Skeletal muscle tissue (tissue), 4 donors: ENCODE measurements around the gene PLA2R1. TPM values are rescaled to one million over a fixed set of nuclear protein-coding genes. Genes with fewer than 3 reads are reported as not detected.
"Not testable (repeated sequence)": the region's sequence is repeated elsewhere in the genome, so short reads cannot be mapped to it uniquely, and the experiment has no call there.

Experiments
- H3K27ac ChIP-seq: one replicate; pipeline ENCODE4 v1.7.0; 2013; ENCODE audit warnings: mild to moderate bottlenecking, low read depth, low read length, inconsistent platforms
- H3K27me3 ChIP-seq, 3 donors: one replicate each; pipeline ENCODE4 v1.7.0; 2013; ENCODE audit warnings: low read length in 3 of 3; ENCODE audit not compliant: control insufficient read depth in 3 of 3, insufficient read depth in 3 of 3
- H3K36me3 ChIP-seq, 3 donors: one replicate each; pipeline ENCODE4 v1.7.0; 2013; ENCODE audit warnings: low read length in 3 of 3; ENCODE audit not compliant: control insufficient read depth in 3 of 3, insufficient read depth in 3 of 3
- H3K4me1 ChIP-seq, 3 donors: one replicate each; pipeline ENCODE4 v1.7.0; 2013; ENCODE audit warnings: low read length in 3 of 3, mild to moderate bottlenecking in 3 of 3; ENCODE audit not compliant: control insufficient read depth in 3 of 3, insufficient read depth in 3 of 3
- H3K4me3 ChIP-seq, 3 donors: one replicate each; pipeline ENCODE4 v1.7.0; 2013; ENCODE audit warnings: low read length in 3 of 3
- H3K9ac ChIP-seq, 3 donors: one replicate each; pipeline ENCODE4 v1.7.0; 2013; ENCODE audit warnings: low read length in 3 of 3, mild to moderate bottlenecking in 3 of 3, moderate library complexity in 2 of 3, low read depth in 1 of 3
- H3K9me3 ChIP-seq, 3 donors: one replicate each; pipeline ENCODE4 v1.7.0; 2013; ENCODE audit warnings: low read length in 3 of 3; ENCODE audit not compliant: control insufficient read depth in 3 of 3
- total RNA-seq: library from RNA; depleted of rRNA; stranded (reverse); fragments of >200 nt; gene quantifications from one replicate; pipeline ENCODE4 v1.2.3, GENCODE V29; 2014
- donor health status: Osteomylitis.

PLA2R1 gene
- total RNA-seq, 1 donor from 2014 or later = 2.6 TPM

- H3K9ac ChIP-seq = no peak overlapping the region
- no peaks in the 10 kb centered on the region for H3K9me3 ChIP-seq
- peaks cover 0 to 7% (median 0%) of the 10 kb centered on the region in 3 donors for H3K27me3 ChIP-seq
- H3K27ac ChIP-seq = no peak overlapping the region
- H3K36me3 ChIP-seq = no peaks in the 10 kb centered on the region
- H3K4me1 ChIP-seq = no peaks in the 10 kb centered on the region
- no peak overlapping the region for H3K4me3 ChIP-seq
Measured at GRCh38 chr2:160052531-160052930, 9.9 kb downstream of the PLA2R1 start.

- Histone ChIP-seq H3K4me3 (no peak overlapping the region), H3K9me3 (no peaks in the 10 kb centered on the region), H3K36me3 (no peaks in the 10 kb centered on the region), H3K27me3 (peaks cover 0 to 3% (median 0%) of the 10 kb centered on the region in 3 donors), H3K4me1 (no peaks in the 10 kb centered on the region), H3K9ac (no peak overlapping the region), H3K27ac (no peak overlapping the region)
Measured at GRCh38 chr2:160051371-160051800, 11.0 kb downstream of the PLA2R1 start.

- H3K9ac ChIP-seq = no peak overlapping the region
- H3K27ac ChIP-seq = no peak overlapping the region
- no peak overlapping the region for H3K4me3 ChIP-seq
- no peaks in the 10 kb centered on the region for H3K4me1 ChIP-seq
- H3K36me3 ChIP-seq = no peaks in the 10 kb centered on the region
- H3K9me3 ChIP-seq = no peaks in the 10 kb centered on the region
- H3K27me3 ChIP-seq = peaks cover 0 to 3% (median 0%) of the 10 kb centered on the region in 3 donors
Measured at GRCh38 chr2:160050147-160050546, 12.3 kb downstream of the PLA2R1 start.

- Histone ChIP-seq H3K4me1 (no peaks in the 10 kb centered on the region), H3K9me3 (no peaks in the 10 kb centered on the region), H3K4me3 (no peak overlapping the region), H3K9ac (no peak overlapping the region), H3K27me3 (no peaks in the 10 kb centered on the region), H3K36me3 (no peaks in the 10 kb centered on the region), H3K27ac (no peak overlapping the region)
Measured at GRCh38 chr2:160045703-160046210, 16.7 kb downstream of the PLA2R1 start.

GRCh38 chr2:160044728-160045127 lies 17.7 kb downstream of the PLA2R1 start:
- H3K27me3 ChIP-seq = no peaks in the 10 kb centered on the region
- H3K4me1 ChIP-seq = no peaks in the 10 kb centered on the region

GRCh38 chr2:160043265-160043664 lies 19.1 kb downstream of the PLA2R1 start:
- Histone ChIP-seq H3K36me3 (no peaks in the 10 kb centered on the region), H3K9ac (no peak overlapping the region), H3K9me3 (no peaks in the 10 kb centered on the region), H3K27me3 (no peaks in the 10 kb centered on the region), H3K4me3 (no peak overlapping the region), H3K4me1 (peaks cover 0 to 4% (median 0%) of the 10 kb centered on the region in 3 donors), H3K27ac (no peak overlapping the region)

More at GRCh38 chr2:160044728-160045127, 17.7 kb downstream of the PLA2R1 start:
- Histone ChIP-seq H3K36me3 (no peaks in the 10 kb centered on the region), H3K9me3 (no peaks in the 10 kb centered on the region), H3K27ac (no peak overlapping the region), H3K9ac (no peak overlapping the region), H3K4me3 (no peak overlapping the region)

GRCh38 chr2:160042054-160042453 lies 20.4 kb downstream of the PLA2R1 start:
- Histone ChIP-seq H3K27ac (no peak overlapping the region), H3K36me3 (no peaks in the 10 kb centered on the region), H3K4me3 (no peak overlapping the region), H3K9ac (no peak overlapping the region), H3K4me1 (peaks cover 0 to 4% (median 0%) of the 10 kb centered on the region in 3 donors), H3K9me3 (no peaks in the 10 kb centered on the region), H3K27me3 (no peaks in the 10 kb centered on the region)

GRCh38 chr2:160041091-160041490 lies 21.3 kb downstream of the PLA2R1 start:
- Histone ChIP-seq H3K27me3 (no peaks in the 10 kb centered on the region), H3K4me1 (peaks cover 0 to 4% (median 0%) of the 10 kb centered on the region in 3 donors), H3K9ac (no peak overlapping the region), H3K36me3 (no peaks in the 10 kb centered on the region), H3K4me3 (no peak overlapping the region), H3K27ac (no peak overlapping the region), H3K9me3 (no peaks in the 10 kb centered on the region)

- H3K27ac ChIP-seq = no peak overlapping the region
- H3K36me3 ChIP-seq = no peaks in the 10 kb centered on the region
- no peaks in the 10 kb centered on the region for H3K27me3 ChIP-seq
- H3K4me1 ChIP-seq = peaks cover 0 to 4% (median 0%) of the 10 kb centered on the region in 3 donors
- H3K9ac ChIP-seq = no peak overlapping the region
- no peaks in the 10 kb centered on the region for H3K9me3 ChIP-seq
- no peak overlapping the region for H3K4me3 ChIP-seq
Measured at GRCh38 chr2:160039166-160039903, 23.1 kb downstream of the PLA2R1 start.

- H3K27me3 ChIP-seq, H3K4me3 ChIP-seq, H3K4me1 ChIP-seq, H3K36me3 ChIP-seq, H3K27ac ChIP-seq, H3K9me3 ChIP-seq, H3K9ac ChIP-seq: not testable (repeated sequence)
Measured at GRCh38 chr2:160038662-160039061, 23.8 kb downstream of the PLA2R1 start.
